Gastrocnemius medialis (tissue), 4 donors: ENCODE results near the gene PPT2.

Experiments used
- POLR2A ChIP-seq, 2 donors: fragments of 450-650 bp; IDR thresholded peaks; one replicate each; pipeline ENCODE4 v1.6.1; 2017; ENCODE audit warnings: antibody characterized with exemption in 2 of 2, mild to moderate bottlenecking in 2 of 2, moderate library complexity in 2 of 2
- TF ChIP-seq, protein P1 (sequence below), 5 experiments: fragments of 450-650 bp in 3 of 5; fragments of 200-600 bp in 2 of 5; sonication (generic) in 2 of 5; IDR thresholded peaks in 4 of 5; conservative IDR thresholded peaks in 1 of 5; 1 replicate in 4 of 5; 2 replicates in 1 of 5; pipeline ENCODE4 v1.5.1; 2016 to 2019; ENCODE audit warnings: antibody characterized with exemption in 5 of 5, mild to moderate bottlenecking in 3 of 5, moderate library complexity in 3 of 5

DNA sequence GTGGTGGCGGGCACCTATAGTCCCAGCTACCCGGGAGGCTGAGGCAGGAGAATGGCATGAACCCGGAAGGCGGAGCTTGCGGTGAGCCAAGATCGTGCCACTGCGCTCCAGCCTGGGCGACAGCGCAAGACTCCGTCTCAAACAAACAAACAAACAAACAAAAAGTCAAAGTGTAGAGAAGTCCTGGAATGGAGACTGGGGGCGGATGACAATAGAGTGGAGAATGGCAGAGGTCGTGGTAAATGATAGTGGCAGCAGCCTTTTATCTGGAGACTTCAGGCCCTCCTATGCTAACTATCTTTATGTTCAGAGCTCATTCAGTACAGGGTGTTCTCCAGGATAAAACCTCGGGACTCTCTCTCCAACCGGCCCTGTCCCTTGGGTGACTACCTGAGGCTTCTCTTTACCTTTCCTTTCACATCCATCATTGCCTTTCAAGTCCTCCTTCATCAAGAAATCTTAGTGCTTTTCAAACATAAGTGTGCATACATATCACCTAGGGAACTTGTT is 22.4 kb upstream of the PPT2 start:
- TF ChIP-seq, protein P1, sequence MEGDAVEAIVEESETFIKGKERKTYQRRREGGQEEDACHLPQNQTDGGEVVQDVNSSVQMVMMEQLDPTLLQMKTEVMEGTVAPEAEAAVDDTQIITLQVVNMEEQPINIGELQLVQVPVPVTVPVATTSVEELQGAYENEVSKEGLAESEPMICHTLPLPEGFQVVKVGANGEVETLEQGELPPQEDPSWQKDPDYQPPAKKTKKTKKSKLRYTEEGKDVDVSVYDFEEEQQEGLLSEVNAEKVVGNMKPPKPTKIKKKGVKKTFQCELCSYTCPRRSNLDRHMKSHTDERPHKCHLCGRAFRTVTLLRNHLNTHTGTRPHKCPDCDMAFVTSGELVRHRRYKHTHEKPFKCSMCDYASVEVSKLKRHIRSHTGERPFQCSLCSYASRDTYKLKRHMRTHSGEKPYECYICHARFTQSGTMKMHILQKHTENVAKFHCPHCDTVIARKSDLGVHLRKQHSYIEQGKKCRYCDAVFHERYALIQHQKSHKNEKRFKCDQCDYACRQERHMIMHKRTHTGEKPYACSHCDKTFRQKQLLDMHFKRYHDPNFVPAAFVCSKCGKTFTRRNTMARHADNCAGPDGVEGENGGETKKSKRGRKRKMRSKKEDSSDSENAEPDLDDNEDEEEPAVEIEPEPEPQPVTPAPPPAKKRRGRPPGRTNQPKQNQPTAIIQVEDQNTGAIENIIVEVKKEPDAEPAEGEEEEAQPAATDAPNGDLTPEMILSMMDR (IDR thresholded peaks at IDR 0.05 in 4 of 5, conservative IDR thresholded peaks at IDR 0.05 in 1 of 5) = no peak
- no peak for TF ChIP-seq POLR2A (IDR thresholded peaks at IDR 0.05)
